Tibial nerve (tissue), 4 donors: ENCODE measurements around the gene MUC20.

Source experiments
- CTCF ChIP-seq, 5 experiments: fragments of 200-600 bp in 3 of 5; fragments of 450-650 bp in 2 of 5; sonication (generic) in 3 of 5; IDR thresholded peaks; one replicate each; pipeline ENCODE4 v1.5.1; 2016 to 2019; ENCODE audit warnings: antibody characterized with exemption in 5 of 5, mild to moderate bottlenecking in 3 of 5, moderate library complexity in 2 of 5
- EP300 ChIP-seq, 2 donors: sonication (generic); formaldehyde crosslinking; IDR thresholded peaks; one replicate each; pipeline ENCODE4 v1.6.1; 2017; ENCODE audit warnings: antibody characterized with exemption in 2 of 2, mild to moderate bottlenecking in 1 of 2
- POLR2A ChIP-seq, 2 donors: fragments of 450-650 bp; IDR thresholded peaks; one replicate each; pipeline ENCODE4 v1.6.1; 2017; ENCODE audit warnings: antibody characterized with exemption in 2 of 2, mild to moderate bottlenecking in 2 of 2, moderate library complexity in 2 of 2

GRCh38 chr3:195755791-195756676, 35.3 kb downstream of the MUC20 start:
- TF ChIP-seq CTCF (IDR thresholded peaks at IDR 0.05), result no peak
- no peak for TF ChIP-seq POLR2A (IDR thresholded peaks at IDR 0.05)
- TF ChIP-seq EP300 (IDR thresholded peaks at IDR 0.05), result no peak
